Chondrocyte (in vitro differentiated cells): ENCODE measurements around the gene RPRM. TPM values are rescaled to one million over a fixed set of nuclear protein-coding genes. Genes with fewer than 3 reads are reported as not detected.

Experiments
- DNase-seq: peaks from one replicate; pipeline ENCODE4 v3.0.0; 2021; ENCODE audit warnings: mixed read lengths, low spot score
- H3K27ac Mint-ChIP-seq: one replicate; pipeline ENCODE4 v1.8.0; 2021; ENCODE audit warnings: mild to moderate bottlenecking, moderate library complexity, mixed read lengths; ENCODE audit not compliant: unreplicated experiment
- H3K27me3 Mint-ChIP-seq: 2 replicates; pipeline ENCODE4 v1.8.0; 2021; ENCODE audit warnings: low read depth, mixed read lengths
- H3K36me3 Mint-ChIP-seq: 2 replicates; pipeline ENCODE4 v1.8.0; 2021; ENCODE audit warnings: low read depth, mixed read lengths
- H3K4me1 Mint-ChIP-seq: 2 replicates; pipeline ENCODE4 v1.8.0; 2021; ENCODE audit warnings: low read depth, mild to moderate bottlenecking, mixed read lengths
- H3K4me3 Mint-ChIP-seq: one replicate; pipeline ENCODE4 v1.8.0; 2021; ENCODE audit warnings: mild to moderate bottlenecking, moderate library complexity, mixed read lengths; ENCODE audit not compliant: unreplicated experiment
- H3K9me3 Mint-ChIP-seq: 2 replicates; pipeline ENCODE4 v1.8.0; 2021; ENCODE audit warnings: low read depth, mixed read lengths
- CTCF ChIP-seq: fragments of 200-600 bp; sonication (generic); IDR thresholded peaks from 2 replicates; pipeline ENCODE4 v1.5.0; 2021; ENCODE audit warnings: antibody characterized with exemption, mild to moderate bottlenecking, moderate library complexity
- total RNA-seq: library from RNA; stranded (reverse); gene quantifications from 3 replicates; pipeline ENCODE4 v1.2.1, GENCODE V29; 2021

The RPRM gene
- total RNA-seq, 1 donor from 2014 or later: not detected

GRCh38 chr2:153433403-153433802 is 45.2 kb downstream of the RPRM start:
- no peak overlapping the region for H3K4me3 Mint-ChIP-seq
- no peaks in the 10 kb centered on the region for H3K27me3 Mint-ChIP-seq
- H3K36me3 Mint-ChIP-seq: no peaks in the 10 kb centered on the region
- peaks cover 14% of the 10 kb centered on the region for H3K9me3 Mint-ChIP-seq
- no peaks in the 10 kb centered on the region for H3K4me1 Mint-ChIP-seq
- no peak for TF ChIP-seq CTCF
- H3K27ac Mint-ChIP-seq: no peak overlapping the region
- no peak for DNase-seq

GRCh38 chr2:153432381-153432780 is 46.2 kb downstream of the RPRM start:
- Mint-ChIP-seq H3K4me3 (no peak overlapping the region), H3K27me3 (no peaks in the 10 kb centered on the region), H3K4me1 (no peaks in the 10 kb centered on the region), H3K36me3 (no peaks in the 10 kb centered on the region), H3K27ac (no peak overlapping the region), H3K9me3 (peaks cover 10% of the 10 kb centered on the region)
- no peak for DNase-seq
- no peak for TF ChIP-seq CTCF

- Mint-ChIP-seq H3K27me3 (no peaks in the 10 kb centered on the region), H3K4me1 (no peaks in the 10 kb centered on the region), H3K36me3 (no peaks in the 10 kb centered on the region), H3K27ac (no peak overlapping the region), H3K9me3 (peaks cover 3% of the 10 kb centered on the region), H3K4me3 (no peak overlapping the region)
- DNase-seq: no peak
- no peak for TF ChIP-seq CTCF
These were observed 47.4 kb downstream of the RPRM start for GRCh38 chr2:153431114-153431513.
